GM21360 (cell line): ENCODE measurements around the gene IL19.
"Not testable (repeated sequence)": the region's sequence is repeated elsewhere in the genome, so short reads cannot be mapped to it uniquely, and the experiment has no call there.

ENCODE experiments used
- ATAC-seq: cut with Tn5 transposase; IDR thresholded peaks from one replicate; pipeline ENCODE4 v1.9.1; 2021; ENCODE audit warnings: mild to moderate bottlenecking, moderate library complexity; ENCODE audit not compliant: unreplicated experiment

IL19 gene

GRCh38 chr1:206852662-206853061 is 82.1 kb downstream of the IL19 start:
- ATAC-seq, result not testable (repeated sequence)

GRCh38 chr1:206853696-206854095 is 83.1 kb downstream of the IL19 start:
- ATAC-seq, result not testable (repeated sequence)

- no peak for ATAC-seq
Measured at GRCh38 chr1:206854401-206855129, 84.0 kb downstream of the IL19 start.

GRCh38 chr1:206855859-206856258 is 85.3 kb downstream of the IL19 start:
- ATAC-seq, result no peak

GRCh38 chr1:206856674-206857464 is 86.3 kb downstream of the IL19 start:
- ATAC-seq, result no peak

- no peak for ATAC-seq
Measured at GRCh38 chr1:206859082-206859521, 88.5 kb downstream of the IL19 start.

GRCh38 chr1:206860165-206860564 is 89.6 kb downstream of the IL19 start:
- ATAC-seq, result no peak

- no peak for ATAC-seq
Measured at GRCh38 chr1:206863266-206863665, 92.7 kb downstream of the IL19 start.

GRCh38 chr1:206864939-206865671 is 94.5 kb downstream of the IL19 start, which contains the start of gene IL20:
Gene IL20, plus strand, starts transcription at chr1:206865623. Its CDS starts 230 bp downstream, at chr1:206865853.
- no peak for ATAC-seq

- ATAC-seq, result no peak
Measured at GRCh38 chr1:206866062-206866461, 95.5 kb downstream of the IL19 start.

- ATAC-seq, result no peak
Measured at GRCh38 chr1:206867239-206867638, 96.7 kb downstream of the IL19 start.

GRCh38 chr1:206867716-206868115 is 97.1 kb downstream of the IL19 start:
- no peak for ATAC-seq

- no peak for ATAC-seq
Measured at GRCh38 chr1:206868264-206868663, 97.7 kb downstream of the IL19 start.

- ATAC-seq, result no peak
Measured at GRCh38 chr1:206872139-206872538, 101.6 kb downstream of the IL19 start.

- ATAC-seq, result no peak
Measured at GRCh38 chr1:206873603-206874188, 103.1 kb downstream of the IL19 start.

- ATAC-seq, result no peak
Measured at GRCh38 chr1:206875752-206876377, 105.3 kb downstream of the IL19 start.

- ATAC-seq, result no peak
Measured at GRCh38 chr1:206878456-206878855, 107.9 kb downstream of the IL19 start.

- ATAC-seq, result no peak
Measured at GRCh38 chr1:206880314-206880713, 109.7 kb downstream of the IL19 start.

- no peak for ATAC-seq
Measured at GRCh38 chr1:206882555-206882954, 112.0 kb downstream of the IL19 start.

- ATAC-seq, result no peak
Measured at GRCh38 chr1:206883160-206883559, 112.6 kb downstream of the IL19 start.

GRCh38 chr1:206883876-206884275 is 113.3 kb downstream of the IL19 start:
- no peak for ATAC-seq
